HG02588 (cell line): ENCODE results near the gene CACNG8.
"Not testable (repeated sequence)": the region's sequence is repeated elsewhere in the genome, so short reads cannot be mapped to it uniquely, and the experiment has no call there.

Experiments used
- ATAC-seq: cut with Tn5 transposase; IDR thresholded peaks from one replicate; pipeline ENCODE4 v1.9.1; 2021; ENCODE audit warnings: mild to moderate bottlenecking, moderate library complexity; ENCODE audit not compliant: unreplicated experiment

CACNG8 gene

DNA sequence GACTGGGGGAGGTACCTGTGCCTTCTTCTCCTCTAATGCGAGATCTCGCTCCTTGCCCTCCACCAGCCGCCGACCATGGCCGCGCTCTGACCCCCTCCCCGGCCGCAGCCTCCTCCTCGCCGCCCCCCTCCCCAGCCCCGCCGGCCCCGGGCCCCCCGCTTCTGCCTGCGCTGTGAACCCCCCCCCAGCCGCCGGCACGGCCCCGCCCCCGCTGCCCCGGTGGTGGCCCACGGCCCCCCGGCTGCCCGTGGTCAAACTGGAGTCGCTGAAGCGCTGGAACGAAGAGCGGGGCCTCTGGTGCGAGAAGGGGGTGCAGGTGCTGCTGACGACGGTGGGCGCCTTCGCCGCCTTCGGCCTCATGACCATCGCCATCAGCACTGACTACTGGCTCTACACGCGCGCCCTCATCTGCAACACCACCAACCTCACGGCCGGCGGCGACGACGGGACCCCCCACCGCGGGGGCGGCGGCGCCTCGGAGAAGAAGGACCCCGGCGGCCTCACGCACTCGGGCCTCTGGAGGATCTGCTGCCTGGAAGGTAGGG, at the start of gene CACNG8:
Gene CACNG8 (plus strand): TSS at position 51 of the 545 bp plus-strand sequence.
- ATAC-seq: no peak

DNA sequence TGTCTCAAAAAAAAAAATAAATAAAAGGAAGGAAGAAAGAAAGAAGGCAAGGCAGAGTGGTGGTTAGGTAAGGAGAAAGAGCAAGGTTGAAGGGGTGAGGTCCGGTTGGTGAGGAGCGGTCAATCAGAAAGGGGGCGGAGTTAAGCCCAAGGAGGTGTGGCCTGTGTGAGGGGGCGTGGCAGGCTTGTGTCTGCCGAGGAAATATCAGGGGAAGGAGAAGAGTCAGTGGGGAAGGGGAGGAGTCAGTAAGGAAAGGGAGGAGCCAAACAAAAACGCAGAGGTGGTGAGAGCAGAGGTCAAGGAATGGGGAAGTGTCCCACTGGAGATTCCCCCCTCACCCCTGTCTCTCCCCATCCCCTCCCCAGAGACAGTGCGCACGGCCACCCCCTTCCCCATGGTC, 47.7 kb upstream of the CACNG8 start:
- no peak for ATAC-seq

GRCh38 chr19:53916004-53916403, 46.7 kb upstream of the CACNG8 start:
- ATAC-seq: no peak

GRCh38 chr19:53917356-53917755, 45.4 kb upstream of the CACNG8 start:
- ATAC-seq: no peak

DNA sequence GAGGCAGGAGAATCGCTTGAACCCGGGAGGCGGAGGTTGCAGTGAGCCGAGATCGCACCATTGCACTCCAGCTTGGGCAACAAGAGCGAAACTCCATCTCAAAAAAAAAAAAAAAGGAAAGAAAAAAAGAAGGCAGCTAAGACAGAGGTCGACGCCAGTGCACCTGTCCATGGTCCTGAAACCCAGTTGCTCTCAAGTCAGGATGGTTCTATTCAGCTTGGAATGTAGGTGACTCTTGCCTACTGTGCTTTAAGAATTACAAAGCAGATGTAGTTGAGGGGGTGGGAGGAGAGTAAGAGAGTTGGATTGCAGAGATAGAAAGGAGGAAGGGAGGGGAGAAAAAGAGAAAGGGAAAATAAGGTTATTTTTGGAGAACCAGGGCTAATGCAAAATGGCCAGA, 35.0 kb upstream of the CACNG8 start:
- ATAC-seq: no peak

DNA sequence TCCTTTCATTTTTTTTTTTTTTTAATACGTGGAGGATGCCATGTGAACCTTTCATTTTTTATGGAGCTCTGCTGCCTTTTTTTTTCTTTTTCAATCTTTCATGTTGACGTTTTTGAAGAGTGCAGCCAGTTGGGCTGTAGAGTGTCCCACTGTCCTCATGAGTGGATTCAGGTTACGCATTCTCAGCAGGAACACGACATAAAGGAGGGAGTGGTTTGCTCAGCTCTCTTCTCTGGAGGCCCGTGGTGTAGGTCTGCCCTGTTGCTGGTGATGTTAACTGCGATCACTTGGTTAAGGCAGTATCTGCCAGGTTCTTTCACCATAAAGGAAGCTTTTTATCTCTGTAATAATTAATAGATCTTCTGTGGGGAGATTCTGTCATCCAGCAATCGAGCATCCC, 26.7 kb upstream of the CACNG8 start:
- ATAC-seq: no peak

DNA sequence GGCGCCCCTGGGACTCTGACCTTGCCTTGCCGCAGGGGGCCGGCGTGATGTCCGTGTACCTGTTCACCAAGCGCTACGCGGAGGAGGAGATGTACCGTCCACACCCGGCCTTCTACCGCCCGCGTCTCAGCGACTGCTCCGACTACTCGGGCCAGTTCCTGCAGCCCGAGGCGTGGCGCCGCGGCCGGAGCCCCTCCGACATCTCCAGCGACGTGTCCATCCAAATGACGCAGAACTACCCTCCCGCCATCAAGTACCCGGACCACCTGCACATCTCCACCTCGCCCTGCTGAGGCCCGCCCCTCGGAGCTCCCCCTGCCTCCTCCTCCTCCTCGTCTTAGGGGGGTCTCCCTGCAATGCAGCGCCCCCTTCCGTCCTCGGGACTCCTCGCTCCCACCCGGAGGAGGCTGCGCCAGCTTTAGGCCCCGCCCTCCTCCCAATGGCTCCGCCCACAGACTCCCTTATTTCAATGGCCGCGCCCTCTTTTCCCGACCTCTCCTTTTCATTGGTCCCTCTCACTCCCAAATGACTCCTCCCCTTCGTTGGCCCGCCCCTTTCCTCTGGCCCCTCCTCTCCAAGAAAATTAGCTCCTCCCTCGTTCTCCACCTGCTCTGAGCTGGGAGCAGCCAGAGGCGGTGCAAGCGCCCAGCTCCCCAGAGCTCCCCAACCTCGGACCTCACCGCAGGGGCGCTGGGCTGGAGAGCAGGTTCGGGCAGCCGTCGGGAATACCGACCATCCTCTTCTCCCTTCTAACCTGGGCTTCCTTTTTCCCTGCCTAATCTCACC, 20.5 kb upstream of the CACNG8 start:
- no peak for ATAC-seq

- ATAC-seq: no peak
Observed at GRCh38 chr19:53944416-53944815, 18.3 kb upstream of the CACNG8 start.

DNA sequence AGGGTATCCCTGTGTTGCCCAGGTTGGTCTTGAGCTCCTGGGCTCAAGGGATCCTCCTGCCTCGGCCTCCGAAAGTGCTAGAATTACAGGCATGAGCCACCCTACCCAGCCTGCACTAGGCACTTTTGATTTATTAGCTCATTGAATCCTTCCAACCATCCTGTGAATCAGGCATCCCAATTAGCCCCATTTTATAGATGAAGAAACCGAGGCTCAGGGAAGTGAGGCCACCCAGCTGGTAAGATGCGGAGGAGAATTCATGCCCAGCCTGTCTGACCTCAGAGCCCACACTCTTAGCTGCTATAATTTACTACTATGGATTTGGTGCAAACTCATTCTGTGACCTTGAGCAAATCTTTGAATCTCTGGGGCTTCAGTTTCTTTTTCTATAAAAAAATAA, 17.8 kb upstream of the CACNG8 start:
- no peak for ATAC-seq

GRCh38 chr19:53945441-53945840, 17.3 kb upstream of the CACNG8 start:
- no peak for ATAC-seq

- no peak for ATAC-seq
Observed at GRCh38 chr19:53945998-53946397, 16.7 kb upstream of the CACNG8 start.

DNA sequence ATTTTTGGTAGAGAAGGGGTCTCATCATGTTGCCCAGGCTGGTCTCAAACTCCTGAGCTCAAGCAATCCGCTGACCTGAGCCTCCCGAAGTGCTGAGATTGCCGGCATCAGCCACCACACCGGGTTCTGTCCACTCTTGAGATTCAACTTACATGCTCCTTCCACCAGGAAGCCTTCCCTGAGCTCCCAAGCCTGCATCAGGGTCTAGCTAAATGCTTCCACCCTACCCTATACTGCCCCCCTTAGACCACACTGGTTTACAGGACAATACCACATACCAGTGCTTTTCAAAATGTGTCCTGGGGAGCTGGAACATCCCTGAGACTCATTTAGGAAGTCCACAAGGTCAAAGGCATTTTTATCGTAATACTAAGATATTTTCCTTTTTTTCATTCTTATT, 15.1 kb upstream of the CACNG8 start:
- ATAC-seq: no peak

GRCh38 chr19:53948611-53949010, 14.1 kb upstream of the CACNG8 start:
- ATAC-seq: not testable (repeated sequence)

DNA sequence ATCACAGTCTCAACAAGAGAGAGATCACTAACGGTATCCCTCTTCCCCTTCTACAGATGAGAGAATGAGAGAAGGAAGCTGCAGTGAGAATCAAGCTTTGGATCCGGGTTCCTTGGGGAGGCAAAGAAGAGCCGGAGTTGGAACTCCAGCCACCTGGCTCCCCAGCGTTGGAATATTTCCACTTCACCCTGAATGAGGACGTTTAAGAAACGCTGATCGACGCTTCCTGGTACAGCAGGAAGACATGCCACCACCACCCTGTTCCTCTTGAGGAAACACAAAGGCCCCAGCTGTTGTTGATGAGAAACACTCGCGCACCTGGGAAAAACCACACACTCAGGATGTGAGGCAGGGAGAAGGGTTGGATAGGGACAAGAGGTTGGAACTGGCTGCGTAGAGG, 11.3 kb upstream of the CACNG8 start:
- no peak for ATAC-seq

DNA sequence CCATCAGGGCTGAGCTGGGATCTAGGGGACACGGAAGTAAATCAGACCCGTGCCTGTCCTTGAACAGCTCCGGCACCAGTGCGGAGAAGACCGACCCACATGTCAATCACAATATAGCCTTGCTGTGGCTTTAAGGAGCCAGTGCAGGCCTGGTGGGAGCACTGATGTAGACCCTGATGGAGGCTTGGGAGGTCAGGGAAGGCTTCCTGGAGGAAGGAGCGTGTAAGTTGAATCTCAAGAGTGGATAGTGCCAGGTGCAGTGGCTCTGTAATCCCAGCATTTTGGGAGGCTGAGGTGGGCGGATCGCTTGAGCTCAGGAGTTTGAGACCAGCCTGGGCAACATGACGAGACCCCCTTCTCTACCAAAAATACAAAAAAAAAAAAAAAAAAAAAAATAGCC, 10.8 kb upstream of the CACNG8 start:
- ATAC-seq: no peak

- no peak for ATAC-seq
Observed at GRCh38 chr19:53953383-53953782, 9.4 kb upstream of the CACNG8 start.

GRCh38 chr19:53957448-53958167, 5.1 kb upstream of the CACNG8 start:
- ATAC-seq: no peak

DNA sequence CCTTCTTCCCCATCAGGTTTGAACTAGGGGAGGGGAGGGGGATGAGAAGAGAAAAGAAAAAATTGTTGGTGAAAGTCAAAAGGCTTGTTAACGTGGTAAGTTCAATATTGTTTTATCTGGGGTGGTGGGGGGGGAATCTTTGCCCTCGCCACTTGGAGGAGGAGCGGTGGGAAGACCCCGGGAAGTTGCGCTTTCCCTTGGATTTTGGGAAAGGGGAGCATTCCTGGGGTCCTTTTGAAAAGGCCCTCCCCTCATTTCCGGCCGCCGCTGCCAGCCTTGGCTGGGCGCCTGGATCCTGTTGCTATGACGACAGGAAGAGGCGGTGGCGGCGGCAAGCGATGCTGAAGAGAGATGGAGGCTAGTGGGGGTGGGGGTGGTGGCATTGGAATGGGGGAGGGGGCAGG, 4.6 kb upstream of the CACNG8 start:
- ATAC-seq: no peak

DNA sequence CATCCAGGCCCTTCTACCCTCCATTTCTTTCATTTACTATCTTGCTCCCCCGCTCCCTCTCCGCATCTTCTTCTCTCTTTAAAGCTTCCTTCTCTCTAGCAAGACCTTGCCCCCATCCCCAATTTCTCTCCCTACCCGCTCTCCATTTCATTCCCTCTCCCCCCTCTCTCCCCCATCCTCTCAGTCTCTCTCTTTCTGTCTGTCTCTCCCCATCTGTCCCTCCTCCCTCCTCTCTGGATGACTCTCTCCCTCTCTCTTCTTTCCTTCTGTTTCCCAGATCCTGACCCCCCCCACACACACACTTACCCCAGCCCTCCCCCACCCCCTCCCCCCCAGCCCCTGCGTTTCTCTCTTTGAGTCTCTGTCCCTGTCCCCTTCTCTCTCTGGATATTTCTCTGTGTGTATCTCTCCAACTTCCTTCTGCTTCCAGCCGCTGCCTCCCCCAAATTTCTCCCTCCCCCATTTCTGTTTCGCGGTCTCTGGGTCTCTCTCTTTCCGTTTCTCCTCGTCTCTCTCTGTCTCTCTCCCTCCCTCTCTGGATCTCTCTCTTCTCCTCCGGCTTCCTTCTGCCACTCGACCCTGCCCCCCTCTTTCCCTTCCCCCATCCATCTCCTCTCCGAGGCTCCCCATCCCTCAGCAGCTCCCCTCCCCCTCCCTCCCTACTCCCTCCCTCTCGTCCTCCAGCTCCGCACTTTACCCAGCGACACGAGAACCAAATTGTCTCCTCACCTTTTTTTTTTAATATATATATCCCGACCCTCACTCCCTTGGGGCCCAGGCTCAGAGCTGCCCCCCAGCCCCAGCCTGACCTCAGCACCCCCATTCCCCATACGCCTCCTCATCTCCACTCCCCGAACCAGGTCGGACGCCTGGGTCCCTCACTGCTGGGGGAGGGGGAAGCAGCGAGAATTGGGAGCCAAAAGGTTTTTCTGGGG, 3.6 kb upstream of the CACNG8 start:
- no peak for ATAC-seq

- no peak for ATAC-seq
Observed at GRCh38 chr19:53960187-53960586, 2.5 kb upstream of the CACNG8 start.

DNA sequence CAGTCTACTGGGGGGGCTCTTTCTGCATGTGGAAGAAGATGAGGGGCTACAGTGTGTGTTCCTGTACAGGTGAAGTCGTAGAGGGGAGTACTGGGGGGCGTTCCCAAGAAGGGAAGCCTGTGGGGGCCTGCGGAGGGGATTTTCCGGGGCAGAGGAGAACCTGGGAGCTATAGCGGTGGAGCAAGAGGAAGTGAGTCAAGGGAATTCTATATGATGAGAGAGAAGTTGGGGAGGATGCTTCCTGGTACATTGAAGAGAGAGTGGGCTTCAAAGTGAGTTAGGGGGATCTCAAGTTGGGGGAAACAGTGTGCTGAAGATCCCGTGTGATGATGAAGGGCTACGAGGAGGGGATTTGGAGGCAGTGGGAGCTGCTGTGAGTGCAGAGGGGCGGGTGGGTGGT, 1.9 kb upstream of the CACNG8 start:
- no peak for ATAC-seq
